HG03442 (cell line): ENCODE measurements around the gene HDLBP.

Experiments used
- ATAC-seq: cut with Tn5 transposase; IDR thresholded peaks from one replicate; pipeline ENCODE4 v1.9.1; 2021; ENCODE audit warnings: mild to moderate bottlenecking, moderate library complexity; ENCODE audit not compliant: unreplicated experiment

Gene HDLBP

GRCh38 chr2:241179899-241180298 lies 135.6 kb downstream of the HDLBP start:
- ATAC-seq, result no peak

- ATAC-seq, result no peak
These were observed 136.5 kb downstream of the HDLBP start for GRCh38 chr2:241178961-241179360.

GRCh38 chr2:241177526-241178334 lies 137.7 kb downstream of the HDLBP start:
- no peak for ATAC-seq
